SK-N-SH (cell line): ENCODE measurements around the gene GRK5. TPM values are rescaled to one million over a fixed set of nuclear protein-coding genes. Genes with fewer than 3 reads are reported as not detected.

Source experiments
- CTCF ChIA-PET: fragments of 300-600, 350-600 bp; formaldehyde crosslinking; extraction: SDS; loops from one replicate; lab custom pipeline; 2021; lab: Yijun Ruan, JAX
- POLR2A ChIA-PET: fragments of 350-600 bp; sonication (Branson Sonifier 250); formaldehyde crosslinking; extraction: SDS; loops from one replicate; lab custom pipeline; 2020; ENCODE audit warnings: antibody characterized with exemption, inconsistent platforms; lab: Yijun Ruan, JAX
- DNase-seq: peaks from one replicate; pipeline ENCODE4 v3.0.0; 2012
- H2AFZ ChIP-seq: fragments of 200-600 bp; sonication (generic); 2 replicates; pipeline ENCODE4 v1.8.1; 2016; ENCODE audit warnings: antibody characterized with exemption, mild to moderate bottlenecking, low read depth
- H3F3A ChIP-seq: fragments of 200-600 bp; sonication (generic); replicated peaks from 2 replicates; pipeline ENCODE3; 2016; ENCODE audit warnings: antibody characterized with exemption, mild to moderate bottlenecking; ENCODE audit not compliant: insufficient read depth
- H3K27ac ChIP-seq, 2 experiments: fragments of 200-500 bp in 1 of 2; fragments of 200-600 bp in 1 of 2; sonication (Bioruptor generic) in 1 of 2; sonication (generic), shearing (Covaris generic) in 1 of 2; 2 replicates each; pipeline versions ENCODE4 v1.5.1 to v1.6.1; 2014 to 2016; ENCODE audit warnings: low read depth in 2 of 2, inconsistent platforms in 1 of 2, low read length in 1 of 2, mild to moderate bottlenecking in 1 of 2, mixed read lengths in 1 of 2
- H3K27me3 ChIP-seq: fragments of 200-600 bp; sonication (generic), shearing (Covaris generic); 2 replicates; pipeline ENCODE4 v1.6.1; 2016; ENCODE audit warnings: mixed run types; ENCODE audit not compliant: insufficient read depth
- H3K36me3 ChIP-seq, 2 experiments: fragments of 200-500 bp in 1 of 2; fragments of 200-600 bp in 1 of 2; sonication (Bioruptor generic) in 1 of 2; sonication (generic) in 1 of 2; replicated peaks in 1 of 2; 2 replicates each; pipeline versions ENCODE3 to v1.5.1; 2014 to 2016; ENCODE audit warnings: low read length in 1 of 2, mild to moderate bottlenecking in 1 of 2; ENCODE audit not compliant: insufficient read depth in 2 of 2, control insufficient read depth in 1 of 2
- H3K4me1 ChIP-seq, 2 experiments: fragments of 200-500 bp in 1 of 2; fragments of 200-600 bp in 1 of 2; sonication (Bioruptor generic) in 1 of 2; sonication (generic), shearing (Covaris generic) in 1 of 2; 2 replicates each; pipeline versions ENCODE4 v1.5.1 to v1.6.1; 2014 to 2016; ENCODE audit warnings: low read depth in 1 of 2, low read length in 1 of 2, mixed run types in 1 of 2; ENCODE audit not compliant: insufficient read depth in 2 of 2, control insufficient read depth in 1 of 2
- H3K4me2 ChIP-seq: fragments of 200-600 bp; sonication (generic), shearing (Covaris generic); 2 replicates; pipeline ENCODE4 v1.6.1; 2017; ENCODE audit warnings: mixed run types
- H3K4me3 ChIP-seq, 2 experiments: fragments of 200-500 bp in 1 of 2; fragments of 200-600 bp in 1 of 2; sonication (Bioruptor generic) in 1 of 2; sonication (generic), shearing (Covaris generic) in 1 of 2; 2 replicates each; pipeline versions ENCODE4 v1.5.1 to v1.8.1; 2014 to 2016; ENCODE audit warnings: low read depth in 2 of 2, inconsistent platforms in 1 of 2, low read length in 1 of 2, mild to moderate bottlenecking in 1 of 2, mixed read lengths in 1 of 2, moderate library complexity in 1 of 2
- H3K79me2 ChIP-seq: fragments of 200-600 bp; sonication (generic); 2 replicates; pipeline ENCODE4 v1.8.1; 2017; ENCODE audit warnings: mild to moderate bottlenecking; ENCODE audit not compliant: insufficient read depth
- H3K9ac ChIP-seq: fragments of 200-600 bp; sonication (generic); 2 replicates; pipeline ENCODE4 v1.6.1; 2017; ENCODE audit warnings: mixed run types
- H3K9me2 ChIP-seq: fragments of 200-600 bp; sonication (generic); 2 replicates; pipeline ENCODE4 v1.6.1; 2017; ENCODE audit warnings: mixed run types
- H3K9me3 ChIP-seq: fragments of 200-600 bp; sonication (generic); 2 replicates; pipeline ENCODE4 v1.6.1; 2017; ENCODE audit warnings: mixed run types, mild to moderate bottlenecking, moderate library complexity
- H4K20me1 ChIP-seq: fragments of 200-600 bp; sonication (generic); 2 replicates; pipeline ENCODE4 v1.6.1; 2017; ENCODE audit warnings: mild to moderate bottlenecking, mixed run types; ENCODE audit not compliant: insufficient read depth
- CHD2 ChIP-seq: fragments of 150-350 bp; IDR thresholded peaks from 2 replicates; pipeline ENCODE4 v1.6.1; 2018; ENCODE audit warnings: low read length; ENCODE audit not compliant: partially characterized antibody
- CTCF ChIP-seq: fragments of 200-600 bp; sonication (generic); IDR thresholded peaks from 2 replicates; pipeline ENCODE4 v1.6.1; 2017; ENCODE audit warnings: antibody characterized with exemption, mild to moderate bottlenecking, moderate library complexity
- ELF1 ChIP-seq: IDR thresholded peaks from 2 replicates; pipeline ENCODE4 v1.4.0; 2012
- EP300 ChIP-seq, 2 experiments: IDR thresholded peaks; 2 replicates each; pipeline versions ENCODE4 v1.4.0 to v1.6.1; 2012; ENCODE audit warnings: borderline replicate concordance in 1 of 2, low read depth in 1 of 2, low read length in 1 of 2
- FOXJ3 ChIP-seq: sonication (generic); formaldehyde crosslinking; IDR thresholded peaks from 2 replicates; pipeline ENCODE4 v1.5.1; 2020; ENCODE audit warnings: mild to moderate bottlenecking, missing genetic modification reagents
- GABPA ChIP-seq: IDR thresholded peaks from 2 replicates; pipeline ENCODE4 v1.4.0; 2012; ENCODE audit warnings: low read depth, mild to moderate bottlenecking
- IRF3 ChIP-seq: fragments of 150-350 bp; IDR thresholded peaks from 2 replicates; pipeline ENCODE4 v1.6.1; 2016; ENCODE audit warnings: mild to moderate bottlenecking, low read depth, low read length
- MAX ChIP-seq: IDR thresholded peaks from 2 replicates; pipeline ENCODE4 v1.4.0; 2012; ENCODE audit warnings: low read depth
- MXI1 ChIP-seq: IDR thresholded peaks from 2 replicates; pipeline ENCODE4 v1.6.1; 2012; ENCODE audit warnings: mild to moderate bottlenecking, low read depth, low read length, improper control_type of control experiment
- RAD21 ChIP-seq: IDR thresholded peaks from 2 replicates; pipeline ENCODE4 v1.6.1; 2012; ENCODE audit warnings: mild to moderate bottlenecking, low read length
- RXRA ChIP-seq: IDR thresholded peaks from 2 replicates; pipeline ENCODE4 v1.4.0; 2012; ENCODE audit warnings: low read depth, mild to moderate bottlenecking, borderline replicate concordance
- TAF1 ChIP-seq: IDR thresholded peaks from 2 replicates; pipeline ENCODE4 v1.6.1; 2012; ENCODE audit warnings: low read depth, mild to moderate bottlenecking, low read length, moderate library complexity, borderline replicate concordance
- USF1 ChIP-seq: IDR thresholded peaks from 2 replicates; pipeline ENCODE4 v1.4.0; 2012; ENCODE audit warnings: low read depth, borderline replicate concordance
- WGBS: methylation state at CpG from one replicate; pipeline ENCODE4 v1.1.6; 2017; ENCODE audit warnings: low lambda C conversion rate; 5-methylcytosine and 5-hydroxymethylcytosine counted together
- polyA plus RNA-seq, 3 experiments: library from polyadenylated mRNA; depleted of rRNA; stranded (reverse); fragments of >200 nt; gene quantifications; 2 replicates each; pipeline ENCODE4 v1.2.3, GENCODE V29; 2012

The GRK5 gene
- polyA plus RNA-seq, 1 of the 3 experiments (the other 2 are of a cell fraction), result 12.1 TPM

GRCh38 chr10:119165171-119166117 is 41.9 kb upstream of the GRK5 start, which contains the start of gene SFXN4:
TSS of gene SFXN4 (minus strand) at chr10:119165714. CDS start at chr10:119165647, 67 bp downstream.
- Histone ChIP-seq H3K4me1 (peaks cover 0 to 13% of the 10 kb centered on the region in 2 experiments; a peak in 2 of 4 replicates), H3K4me3 (peak within 1 kb of the TSS; percentile 69 to 75), H3K9me3 (no peaks in the 10 kb centered on the region), H3K27ac (peak within 1 kb of the TSS; percentile 7 to 79; a peak in 3 of 4 replicates), H3K9me2 (no peaks in the 10 kb centered on the region), H3K79me2 (no peaks in the 10 kb centered on the region), H3K27me3 (no peaks in the 10 kb centered on the region), H2AFZ (peak within 1 kb of the TSS; percentile 95), H4K20me1 (no peaks in the 10 kb centered on the region), H3K36me3 (peaks cover 24 to 31% of the 10 kb centered on the region in 2 experiments), H3K4me2 (peak within 1 kb of the TSS; percentile 86), H3F3A (peaks cover 35% of the 10 kb centered on the region), H3K9ac (peak within 1 kb of the TSS; percentile 74)
- TF ChIP-seq GABPA, result no peak
- peak; percentile 9; the same call in 1 of the 2 replicates for TF ChIP-seq CTCF
- peak; percentile 37; the same call in 1 of the 2 replicates for TF ChIP-seq TAF1
- TF ChIP-seq RAD21, result no peak
- no peak for TF ChIP-seq CHD2
- TF ChIP-seq USF1, result peak; percentile 77
- TF ChIP-seq FOXJ3, result peak; percentile 48; the same call in 1 of the 2 replicates
- no peak for TF ChIP-seq EP300 (IDR thresholded peaks at IDR 0.05; ENCODE audit: borderline replicate concordance in 1 of 2, low read depth in 1 of 2, low read length in 1 of 2)
- no peak for TF ChIP-seq ELF1
- no peak for TF ChIP-seq RXRA
- TF ChIP-seq MAX, result peak; percentile 96
- peak; percentile 95 for TF ChIP-seq MXI1
- TF ChIP-seq IRF3, result no peak
- CTCF ChIA-PET, result interaction anchor here (0.8 to 1.3 kb wide), 4 partner anchors 27 to 521 kb away, joined by 3 to 4 read pairs (median 3); partner anchors contain the start of gene GRK5
- peak; percentile 92 for DNase-seq
- 6% methylated on average over 49 of the region's 90 CpGs for WGBS
- POLR2A ChIA-PET, result interaction anchor here (0.8 to 1.6 kb wide), 8 partner anchors 10 to 86 kb away, joined by 3 to 5 read pairs (median 4); no protein-coding TSS in a partner anchor
